Skin epidermis (tissue), 12 donors: ENCODE results near the gene ERG28.
"Not testable (repeated sequence)": the region's sequence is repeated elsewhere in the genome, so short reads cannot be mapped to it uniquely, and the experiment has no call there.

Source experiments
- H3K27ac ChIP-seq, 21 experiments: fragments of 200-600 bp; sonication (generic) in 11 of 21; one replicate each; pipeline ENCODE4 v1.5.0; 2020; ENCODE audit warnings: mild to moderate bottlenecking in 3 of 21, inconsistent platforms in 2 of 21, moderate library complexity in 2 of 21
- H3K4me3 ChIP-seq, 7 experiments: fragments of 200-600 bp; sonication (generic) in 2 of 7; one replicate each; pipeline ENCODE4 v1.5.0; 2020; ENCODE audit warnings: inconsistent platforms in 2 of 7, mild to moderate bottlenecking in 2 of 7, moderate library complexity in 1 of 7

The ERG28 gene

DNA sequence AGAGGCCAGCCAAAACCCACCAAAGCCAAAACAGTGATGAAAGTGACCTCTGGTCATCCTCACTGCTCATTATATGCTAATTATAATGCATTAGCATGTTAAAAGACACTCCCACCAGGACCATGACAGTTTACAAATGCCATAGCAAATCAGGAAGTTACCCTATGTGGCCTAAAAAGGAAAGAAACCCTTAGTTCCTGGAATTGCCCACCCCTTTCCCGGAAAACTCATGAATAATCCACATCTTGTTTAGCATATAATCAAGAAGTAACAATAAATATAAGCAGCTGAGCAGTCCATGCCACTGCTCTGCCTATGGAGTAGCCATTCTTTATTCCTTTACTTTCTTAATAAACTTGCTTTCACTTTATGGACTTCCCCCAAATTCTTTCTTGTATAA lies 60.6 kb downstream of the ERG28 start:
- H3K4me3 ChIP-seq, H3K27ac ChIP-seq: not testable (repeated sequence)
